ENCODE measurements around the gene ATP6V1A. TPM values are rescaled to one million over a fixed set of nuclear protein-coding genes. Genes with fewer than 3 reads are reported as not detected.

Gene ATP6V1A
- polyA plus RNA-seq, 1 experiment = 83.0 TPM

GRCh38 chr3:113802795-113803455, 56.1 kb downstream of the ATP6V1A start:
- ChIA-PET CTCF (interaction anchor here (1.0 to 1.5 kb wide), 4 partner anchors 10 to 67 kb away, joined by 3 to 6 read pairs (median 4); no protein-coding TSS in a partner anchor), POLR2A (no interaction called here)
- DNase-seq (ENCODE audit: low read depth, low spot score) = no peak

GRCh38 chr3:113804661-113805060, 57.8 kb downstream of the ATP6V1A start:
- H3K27me3 ChIP-seq (ENCODE audit: control insufficient read depth, insufficient read depth, low read length) = no peaks in the 10 kb centered on the region
- CTCF ChIA-PET = no interaction called here

More at GRCh38 chr3:113802795-113803455, 56.1 kb downstream of the ATP6V1A start:
- H3K9me3 ChIP-seq (ENCODE audit: control insufficient read depth, insufficient read depth, low read length) = no peaks in the 10 kb centered on the region
- no peak for TF ChIP-seq CTCF (IDR thresholded peaks at IDR 0.05; ENCODE audit: low read depth, low read length)
- no peak overlapping the region for H3K4me3 ChIP-seq (ENCODE audit: low read depth, low read length)
- no peaks in the 10 kb centered on the region for H3K27me3 ChIP-seq (ENCODE audit: control insufficient read depth, insufficient read depth, low read length)
- no peak overlapping the region for H3K27ac ChIP-seq (ENCODE audit: low read depth, low read length)

GRCh38 chr3:113805249-113805648, 58.4 kb downstream of the ATP6V1A start:
- POLR2A ChIA-PET = no interaction called here
- H3K27ac ChIP-seq (ENCODE audit: low read depth, low read length) = no peak overlapping the region
- no peak for DNase-seq (ENCODE audit: low read depth, low spot score)
- CTCF ChIA-PET = no interaction called here
- TF ChIP-seq CTCF (IDR thresholded peaks at IDR 0.05; ENCODE audit: low read depth, low read length) = no peak
- H3K9me3 ChIP-seq (ENCODE audit: control insufficient read depth, insufficient read depth, low read length) = no peaks in the 10 kb centered on the region
- H3K4me3 ChIP-seq (ENCODE audit: low read depth, low read length) = no peak overlapping the region
- H3K27me3 ChIP-seq (ENCODE audit: control insufficient read depth, insufficient read depth, low read length) = no peaks in the 10 kb centered on the region

More at GRCh38 chr3:113804661-113805060, 57.8 kb downstream of the ATP6V1A start:
- no peak overlapping the region for H3K27ac ChIP-seq (ENCODE audit: low read depth, low read length)
- no peak for TF ChIP-seq CTCF (IDR thresholded peaks at IDR 0.05; ENCODE audit: low read depth, low read length)
- POLR2A ChIA-PET = interaction anchor here (0.6 kb wide), 1 partner anchor 101 kb away, joined by 5 read pairs; no protein-coding TSS in a partner anchor
- no peak for DNase-seq (ENCODE audit: low read depth, low spot score)
- H3K9me3 ChIP-seq (ENCODE audit: control insufficient read depth, insufficient read depth, low read length) = no peaks in the 10 kb centered on the region
- H3K4me3 ChIP-seq (ENCODE audit: low read depth, low read length) = no peak overlapping the region

- POLR2A ChIA-PET = no interaction called here
- Histone ChIP-seq H3K9me3 (ENCODE audit: control insufficient read depth, insufficient read depth, low read length) (no peaks in the 10 kb centered on the region), H3K27ac (ENCODE audit: low read depth, low read length) (no peak overlapping the region), H3K4me3 (ENCODE audit: low read depth, low read length) (no peak overlapping the region), H3K27me3 (ENCODE audit: control insufficient read depth, insufficient read depth, low read length) (no peaks in the 10 kb centered on the region)
- no peak for DNase-seq (ENCODE audit: low read depth, low spot score)
- CTCF ChIA-PET = interaction anchor here (0.7 to 0.8 kb wide), 2 partner anchors 22 to 31 kb away, joined by 3 to 4 read pairs; no protein-coding TSS in a partner anchor
- TF ChIP-seq CTCF (IDR thresholded peaks at IDR 0.05; ENCODE audit: low read depth, low read length) = no peak
Observed at GRCh38 chr3:113812854-113813253, 66.0 kb downstream of the ATP6V1A start.

GRCh38 chr3:113819866-113820265, 73.0 kb downstream of the ATP6V1A start:
- CTCF ChIA-PET = no interaction called here
- POLR2A ChIA-PET = no interaction called here
- TF ChIP-seq CTCF (IDR thresholded peaks at IDR 0.05; ENCODE audit: low read depth, low read length) = no peak

More at GRCh38 chr3:113819866-113820265, 73.0 kb downstream of the ATP6V1A start:
- H3K9me3 ChIP-seq (ENCODE audit: control insufficient read depth, insufficient read depth, low read length) = no peaks in the 10 kb centered on the region
- H3K27me3 ChIP-seq (ENCODE audit: control insufficient read depth, insufficient read depth, low read length) = no peaks in the 10 kb centered on the region
- DNase-seq (ENCODE audit: low read depth, low spot score) = no peak
- no peak overlapping the region for H3K27ac ChIP-seq (ENCODE audit: low read depth, low read length)
- H3K4me3 ChIP-seq (ENCODE audit: low read depth, low read length) = no peak overlapping the region

All from AG04450 (cell line).